Neutrophil (primary cell): ENCODE results near the gene RAB11FIP5.

Experiments used
- H3K27ac ChIP-seq: fragments of 200-600 bp; sonication (generic); 2 replicates; pipeline ENCODE4 v1.5.1; 2016; ENCODE audit warnings: mild to moderate bottlenecking, moderate library complexity
- H3K27me3 ChIP-seq: fragments of 200-600 bp; sonication (generic); 2 replicates; pipeline ENCODE4 v1.6.0; 2016; ENCODE audit warnings: mild to moderate bottlenecking
- H3K36me3 ChIP-seq: fragments of 200-600 bp; sonication (generic); 2 replicates; pipeline ENCODE4 v1.5.1; 2017
- H3K4me1 ChIP-seq, 2 experiments: fragments of 200-600 bp in 1 of 2; sonication (generic) in 1 of 2; 1 replicate in 1 of 2; 2 replicates in 1 of 2; pipeline versions ENCODE4 v1.5.1 to v1.6.1; 2013 to 2016; ENCODE audit warnings: low read depth in 1 of 2, low read length in 1 of 2, mild to moderate bottlenecking in 1 of 2, moderate library complexity in 1 of 2; ENCODE audit not compliant: control insufficient read depth in 1 of 2, insufficient read depth in 1 of 2
- H3K4me3 ChIP-seq, 2 experiments: fragments of 200-600 bp in 1 of 2; sonication (generic) in 1 of 2; 1 replicate in 1 of 2; 2 replicates in 1 of 2; pipeline ENCODE4 v1.5.1; 2013 to 2016; ENCODE audit warnings: low read depth in 1 of 2, low read length in 1 of 2, mild to moderate bottlenecking in 1 of 2, moderate library complexity in 1 of 2
- H3K9me3 ChIP-seq: fragments of 200-600 bp; sonication (generic); 2 replicates; pipeline ENCODE4 v1.5.1; 2016
- CTCF ChIP-seq: fragments of 200-600 bp; sonication (generic); IDR thresholded peaks from 2 replicates; pipeline ENCODE4 v1.5.1; 2016; ENCODE audit warnings: antibody characterized with exemption

The RAB11FIP5 gene

DNA sequence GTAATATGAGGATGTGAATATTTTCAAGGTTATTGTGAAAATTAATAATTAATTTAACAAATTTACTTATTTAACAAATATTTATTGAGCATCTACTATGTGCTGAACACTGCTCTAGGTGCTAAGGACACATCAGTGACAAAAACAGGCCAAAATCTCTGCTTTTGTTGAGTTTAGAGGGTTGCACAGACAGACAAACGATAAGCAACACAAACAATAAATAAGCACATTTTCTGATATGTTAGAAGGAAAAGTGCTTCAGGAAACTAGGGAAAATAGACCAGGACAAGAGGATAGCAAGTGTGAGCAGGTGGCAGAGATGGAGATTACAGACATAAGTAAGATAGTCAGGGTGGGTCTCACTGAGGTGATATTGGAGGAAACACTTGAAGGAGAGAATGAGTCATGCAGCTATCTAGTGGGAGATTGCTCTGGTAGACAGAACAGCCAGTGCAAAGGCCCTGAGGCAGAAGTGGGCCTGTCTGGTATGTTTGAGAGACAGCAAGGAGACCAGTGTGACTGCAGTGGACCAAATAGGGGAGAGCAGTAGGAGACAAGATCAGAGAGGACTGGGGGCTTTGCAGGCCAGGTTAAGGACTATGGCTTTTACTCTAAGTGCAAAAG lies 79.5 kb downstream of the RAB11FIP5 start:
- Histone ChIP-seq H3K36me3 (peaks cover 4% of the 10 kb centered on the region), H3K4me1 (peaks cover 79 to 80% of the 10 kb centered on the region in 2 experiments), H3K27ac (peak overlapping the region; percentile 88), H3K27me3 (no peaks in the 10 kb centered on the region), H3K9me3 (no peaks in the 10 kb centered on the region), H3K4me3 (peak overlapping the region in 1 of 2 experiments; percentile 47)
- no peak for TF ChIP-seq CTCF

DNA sequence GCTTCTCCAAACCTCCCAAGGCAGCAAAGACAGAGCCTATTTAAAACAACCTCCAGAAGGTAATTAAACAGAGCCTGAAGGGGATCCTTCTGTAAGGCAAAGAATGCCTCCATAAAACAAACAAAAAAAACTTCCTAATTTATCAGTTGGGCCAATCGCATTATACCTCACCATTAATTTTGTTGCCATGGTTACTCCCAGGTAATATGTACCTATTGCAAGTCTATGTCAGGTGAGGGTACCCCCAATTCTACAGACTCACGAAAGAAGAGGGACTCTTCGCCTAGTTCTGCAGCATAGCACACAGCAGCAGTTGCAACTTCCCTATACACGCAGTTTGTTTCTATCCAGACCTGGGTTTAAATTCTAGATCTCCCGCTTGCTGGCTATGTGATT lies 80.0 kb downstream of the RAB11FIP5 start:
- no peaks in the 10 kb centered on the region for H3K9me3 ChIP-seq
- peaks cover 6% of the 10 kb centered on the region for H3K36me3 ChIP-seq
- peak overlapping the region; percentile 88 for H3K27ac ChIP-seq
- peak overlapping the region in 1 of 2 experiments; percentile 47 for H3K4me3 ChIP-seq
- peaks cover 73 to 75% of the 10 kb centered on the region in 2 experiments for H3K4me1 ChIP-seq
- no peaks in the 10 kb centered on the region for H3K27me3 ChIP-seq
- TF ChIP-seq CTCF, result no peak

DNA sequence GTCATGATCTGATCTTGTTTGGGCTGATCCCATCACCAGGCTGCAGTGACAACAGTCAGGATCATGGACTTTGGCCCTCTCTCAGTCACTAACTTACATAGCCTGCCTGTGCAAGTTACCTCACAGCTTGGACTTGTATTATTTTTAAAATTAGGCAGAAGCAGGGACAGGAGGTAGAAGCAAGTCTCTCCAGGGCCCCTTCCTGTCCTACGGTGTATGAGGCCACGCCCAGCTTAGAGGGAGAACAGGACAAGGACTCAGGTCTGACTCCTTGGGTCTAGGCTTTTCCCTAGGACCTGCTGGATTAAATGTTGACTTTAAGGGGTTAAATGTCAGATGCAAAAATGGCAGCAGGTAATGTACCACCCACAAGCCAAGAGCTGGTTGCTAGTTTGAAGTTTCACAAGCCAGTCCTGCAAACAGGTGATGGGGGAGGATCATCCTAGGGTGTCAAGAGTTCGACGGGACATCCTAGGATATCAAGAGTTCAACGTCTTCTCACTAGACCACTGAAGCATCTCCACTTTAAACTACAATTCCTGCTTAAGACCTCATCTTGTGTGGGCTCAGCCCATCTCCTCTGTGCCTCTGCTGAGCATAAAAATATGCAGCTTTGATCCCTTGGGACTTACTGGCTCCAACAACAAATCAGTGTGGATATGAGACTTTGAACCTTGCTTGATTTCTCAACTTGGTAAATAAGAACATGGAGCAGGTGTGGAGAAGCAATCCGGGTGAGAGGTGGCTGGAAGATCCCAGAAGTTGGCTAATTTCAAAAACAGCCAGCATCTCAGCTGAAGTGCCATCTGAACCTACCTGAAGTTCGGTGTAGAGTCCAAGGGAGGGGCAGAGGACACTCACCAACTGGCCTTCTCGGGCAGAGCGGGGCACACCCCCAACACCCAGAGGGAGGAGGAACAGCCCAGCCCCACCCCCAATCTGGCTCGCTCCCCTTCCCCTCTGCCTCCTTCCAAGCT lies 80.7 kb downstream of the RAB11FIP5 start:
- peaks cover 68% of the 10 kb centered on the region in 2 experiments for H3K4me1 ChIP-seq

GRCh38 chr2:73031095-73031678 lies 81.6 kb downstream of the RAB11FIP5 start:
- TF ChIP-seq CTCF, result no peak
- H3K4me3 ChIP-seq, result no peak overlapping the region
- H3K9me3 ChIP-seq, result no peaks in the 10 kb centered on the region
- H3K27ac ChIP-seq, result peak overlapping the region; percentile 88
- H3K4me1 ChIP-seq, result peaks cover 59 to 60% of the 10 kb centered on the region in 2 experiments
- peaks cover 9% of the 10 kb centered on the region for H3K36me3 ChIP-seq
- no peaks in the 10 kb centered on the region for H3K27me3 ChIP-seq

More for the DNA sequence above, 80.7 kb downstream of the RAB11FIP5 start:
- peaks cover 9% of the 10 kb centered on the region for H3K36me3 ChIP-seq
- no peak for TF ChIP-seq CTCF
- H3K27me3 ChIP-seq, result no peaks in the 10 kb centered on the region
- peak overlapping the region; percentile 88 for H3K27ac ChIP-seq
- peak overlapping the region in 1 of 2 experiments; percentile 47 for H3K4me3 ChIP-seq
- no peaks in the 10 kb centered on the region for H3K9me3 ChIP-seq

- TF ChIP-seq CTCF, result no peak
- peaks cover 16% of the 10 kb centered on the region for H3K36me3 ChIP-seq
- H3K9me3 ChIP-seq, result no peaks in the 10 kb centered on the region
- H3K4me3 ChIP-seq, result no peak overlapping the region
- no peaks in the 10 kb centered on the region for H3K27me3 ChIP-seq
- peaks cover 36% of the 10 kb centered on the region in 2 experiments for H3K4me1 ChIP-seq
- no peak overlapping the region for H3K27ac ChIP-seq
Measured at GRCh38 chr2:73028841-73029240, 83.9 kb downstream of the RAB11FIP5 start.
